NCI-H146 treated with DMSO at 0.1 percent for 48 hours (cell line): ENCODE results near the gene EWSR1.

Source experiments
- DNase-seq: peaks from one replicate; lab custom pipeline; 2025; ENCODE audit not compliant: unreplicated experiment; lab: John Stamatoyannopoulos, UW

The EWSR1 gene

GRCh38 chr22:29315286-29316140, 47.4 kb downstream of the EWSR1 start, which contains the start of gene RASL10A:
Gene RASL10A, minus strand, starts transcription at chr22:29315697. Its CDS starts 451 bp downstream, at chr22:29315246.
- DNase-seq: peak; percentile 0

GRCh38 chr22:29316141-29316828, 48.2 kb downstream of the EWSR1 start:
- DNase-seq: no peak

GRCh38 chr22:29317827-29318454, 49.9 kb downstream of the EWSR1 start:
- no peak for DNase-seq

- DNase-seq: no peak
Measured at GRCh38 chr22:29319072-29319471, 51.0 kb downstream of the EWSR1 start.

- no peak for DNase-seq
Measured at GRCh38 chr22:29320546-29320945, 52.5 kb downstream of the EWSR1 start.

GRCh38 chr22:29323641-29324040, 55.6 kb downstream of the EWSR1 start:
- no peak for DNase-seq

- DNase-seq: no peak
Measured at GRCh38 chr22:29325356-29325755, 57.3 kb downstream of the EWSR1 start.

- no peak for DNase-seq
Measured at GRCh38 chr22:29325785-29326315, 57.8 kb downstream of the EWSR1 start.

- DNase-seq: no peak
Measured at GRCh38 chr22:29326481-29326880, 58.4 kb downstream of the EWSR1 start.

GRCh38 chr22:29327089-29327764, 59.2 kb downstream of the EWSR1 start:
- DNase-seq: no peak

- DNase-seq: no peak
Measured at GRCh38 chr22:29328055-29328454, 60.0 kb downstream of the EWSR1 start.

- no peak for DNase-seq
Measured at GRCh38 chr22:29328566-29329500, 60.8 kb downstream of the EWSR1 start.

GRCh38 chr22:29329581-29329980, 61.5 kb downstream of the EWSR1 start:
- DNase-seq: no peak

- DNase-seq: no peak
Measured at GRCh38 chr22:29330291-29330690, 62.2 kb downstream of the EWSR1 start.

GRCh38 chr22:29330753-29331152, 62.7 kb downstream of the EWSR1 start:
- DNase-seq: peak; percentile 78

- DNase-seq: no peak
Measured at GRCh38 chr22:29331213-29331612, 63.1 kb downstream of the EWSR1 start.

GRCh38 chr22:29331658-29332300, 63.7 kb downstream of the EWSR1 start:
- no peak for DNase-seq

- DNase-seq: no peak
Measured at GRCh38 chr22:29332886-29333496, 64.9 kb downstream of the EWSR1 start.

- no peak for DNase-seq
Measured at GRCh38 chr22:29334148-29334547, 66.1 kb downstream of the EWSR1 start.
